Psoas muscle (tissue), 8 donors: Measurements from ENCODE around the gene VDR. TPM values are rescaled to one million over a fixed set of nuclear protein-coding genes. Genes with fewer than 3 reads are reported as not detected.

ENCODE experiments used
- ATAC-seq, 4 donors: fragments of 200-7000 bp; cut with Tn5 transposase; one replicate each; pipeline ENCODE4 v1.9.1; 2020; ENCODE audit warnings: moderate library complexity in 3 of 4, mild to moderate bottlenecking in 2 of 4
- DNase-seq, 2 donors: peaks; one replicate each; pipeline ENCODE4 v3.0.0-alpha.2; 2020
- H3K27ac ChIP-seq: fragments of 200-600 bp; one replicate; pipeline ENCODE4 v1.8.0; 2022
- H3K27me3 ChIP-seq, 3 donors: fragments of 200-600 bp in 1 of 3; one replicate each; pipeline versions ENCODE4 v1.6.1 to v1.8.0; 2013 to 2022; ENCODE audit warnings: low read length in 2 of 3, mild to moderate bottlenecking in 2 of 3, moderate library complexity in 1 of 3; ENCODE audit not compliant: insufficient read depth in 3 of 3
- H3K36me3 ChIP-seq, 2 donors: fragments of 200-600 bp in 1 of 2; one replicate each; pipeline versions ENCODE4 v1.6.1 to v1.8.0; 2013 to 2022; ENCODE audit warnings: low read depth in 1 of 2, mild to moderate bottlenecking in 1 of 2, moderate library complexity in 1 of 2; ENCODE audit not compliant: insufficient read depth in 1 of 2
- H3K4me1 ChIP-seq: fragments of 200-600 bp; one replicate; pipeline ENCODE4 v1.8.0; 2022
- H3K4me3 ChIP-seq: fragments of 200-600 bp; one replicate; pipeline ENCODE4 v1.8.0; 2022; ENCODE audit warnings: mild to moderate bottlenecking
- H3K9me3 ChIP-seq: fragments of 200-600 bp; one replicate; pipeline ENCODE4 v1.8.0; 2022
- CTCF ChIP-seq: fragments of 200-600 bp; IDR thresholded peaks from one replicate; pipeline ENCODE4 v1.8.0; 2022; ENCODE audit warnings: antibody characterized with exemption
- WGBS, 3 donors: extraction: QIAGEN DNeasy Blood & Tissue Kit; methylation state at CpG; one replicate each; pipeline versions ENCODE4 v1.1.6 to v1.1.7; 2013; 5-methylcytosine and 5-hydroxymethylcytosine counted together
- intact Hi-C, 2 donors: fragments of 100-400 bp; cut with DNase I; formaldehyde crosslinking; loops; one replicate each; pipeline versions ENCODE4 v1.11.0 to v1.14.2; 2022
- polyA plus RNA-seq, 3 donors: library from polyadenylated mRNA; stranded (reverse); fragments of 200-250 nt; gene quantifications; one replicate each; pipeline ENCODE4 v1.2.3, GENCODE V29; 2013
- total RNA-seq, 4 donors: library from RNA; stranded (reverse); fragmentation: NEBNext Ultra II Directional in 2 of 4; extraction: Animal tissue kit (Norgen Biotek cat#: 25700) in 2 of 4; gene quantifications; one replicate each; pipeline versions ENCODE4 v1.2.1 to v1.2.4, GENCODE V29; 2021 to 2023
- donor health status: healthy with polysubstance abuse.
- donor health status: DM: no; HTN: no; CAD: no; lungs with moderate emphysema.
- donor health status: Bipolar disorder and iron deficiency.
- donor health status: healthy.
- donor health status: DM: yes; HTN: yes; CAD: no.
- donor health status: DM: no; HTN: no; CAD: no.
- donor health status: DM: no; HTN: no; CAD: no.
- donor health status: DM: yes; HTN: yes; CAD: no.

The VDR gene
- total and polyA plus RNA-seq, 7 donors: 0.62 to 6.1 (median 3.0) TPM

GRCh38 chr12:47888153-47888819, 16.5 kb downstream of the VDR start:
- H3K4me1 ChIP-seq: no peaks in the 10 kb centered on the region
- DNase-seq: no peak
- H3K4me3 ChIP-seq: no peak overlapping the region
- no peaks in the 10 kb centered on the region for H3K27me3 ChIP-seq
- no peaks in the 10 kb centered on the region for H3K9me3 ChIP-seq
- ATAC-seq: no peak
- no peak overlapping the region for H3K27ac ChIP-seq
- WGBS, 3 donors: 85 to 90% (median 85%) methylated on average over 9 of the region's 9 CpGs
- TF ChIP-seq CTCF: no peak
- H3K36me3 ChIP-seq: no peaks in the 10 kb centered on the region
- intact Hi-C loops: no loop called here

- no peak for ATAC-seq
Measured at GRCh38 chr12:47887529-47887928, 17.3 kb downstream of the VDR start.

GRCh38 chr12:47886510-47887240, 18.1 kb downstream of the VDR start:
- TF ChIP-seq CTCF: no peak
- H3K27ac ChIP-seq: no peak overlapping the region
- H3K27me3 ChIP-seq: no peaks in the 10 kb centered on the region
- H3K4me3 ChIP-seq: no peak overlapping the region
- WGBS, 3 donors: 81 to 84% (median 81%) methylated on average over 13 of the region's 13 CpGs
- no peaks in the 10 kb centered on the region for H3K36me3 ChIP-seq
- intact Hi-C loops: no loop called here
- H3K4me1 ChIP-seq: no peaks in the 10 kb centered on the region
- ATAC-seq: no peak
- H3K9me3 ChIP-seq: no peaks in the 10 kb centered on the region
- no peak for DNase-seq

More at GRCh38 chr12:47887529-47887928, 17.3 kb downstream of the VDR start:
- intact Hi-C loops: no loop called here
- no peak overlapping the region for H3K4me3 ChIP-seq
- H3K27ac ChIP-seq: no peak overlapping the region
- H3K36me3 ChIP-seq: no peaks in the 10 kb centered on the region
- H3K27me3 ChIP-seq: no peaks in the 10 kb centered on the region
- WGBS, 3 donors: 73 to 79% (median 79%) methylated on average over 3 of the region's 3 CpGs
- no peak for DNase-seq
- no peaks in the 10 kb centered on the region for H3K4me1 ChIP-seq
- H3K9me3 ChIP-seq: no peaks in the 10 kb centered on the region
- TF ChIP-seq CTCF: no peak

- intact Hi-C loops: no loop called here
- ATAC-seq: no peak
- Histone ChIP-seq H3K4me1 (no peaks in the 10 kb centered on the region), H3K36me3 (no peaks in the 10 kb centered on the region), H3K27me3 (no peaks in the 10 kb centered on the region), H3K9me3 (no peaks in the 10 kb centered on the region), H3K4me3 (no peak overlapping the region), H3K27ac (no peak overlapping the region)
- DNase-seq: no peak
- 93 to 95% (median 94%) methylated on average over 2 of the region's 2 CpGs for WGBS, 3 donors
- TF ChIP-seq CTCF: no peak
Measured at GRCh38 chr12:47885566-47885965, 19.2 kb downstream of the VDR start.
